ENCODE results near the gene SLC6A9.

DNA sequence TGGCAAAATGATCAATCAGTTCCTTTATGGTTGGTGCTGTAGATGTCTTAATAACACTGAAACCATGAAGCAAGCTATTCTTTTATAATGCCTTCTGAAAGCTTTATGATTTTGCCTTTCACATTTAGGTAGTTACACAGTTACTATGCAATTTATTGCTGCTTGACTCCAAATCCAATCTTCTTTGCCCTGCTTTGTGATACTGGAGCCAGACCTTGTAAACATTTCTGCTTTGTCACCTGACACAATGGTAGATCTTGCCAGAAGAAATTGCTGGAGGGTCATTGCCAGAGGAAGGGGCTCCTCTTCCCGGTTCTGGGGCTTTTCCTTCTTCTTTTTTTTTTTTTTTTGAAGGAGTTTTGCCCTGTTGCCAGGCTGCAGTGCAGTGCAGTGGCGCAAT lies 46.8 kb upstream of the SLC6A9 start:
- TF ChIP-seq CTCF (conservative IDR thresholded peaks at IDR 0.05 in 1 of 2, IDR thresholded peaks at IDR 0.05 in 1 of 2; ENCODE audit: extremely low read depth in 1 of 2, insufficient read depth in 1 of 2, low read depth in 1 of 2, low read length in 2 of 2), result no peak
- TF ChIP-seq EZH2 (IDR thresholded peaks at IDR 0.05; ENCODE audit: borderline replicate concordance, low read length), result no peak
